Mucosa of rectum (tissue), 2 donors: Measurements from ENCODE around the gene NRXN3.

Source experiments
- H3K27ac ChIP-seq, 2 donors: one replicate each; pipeline ENCODE4 v1.7.0; 2013; ENCODE audit warnings: inconsistent platforms in 2 of 2, low read depth in 2 of 2, low read length in 2 of 2
- H3K27me3 ChIP-seq, 2 donors: one replicate each; pipeline ENCODE4 v1.7.0; 2013; ENCODE audit warnings: low read length in 2 of 2; ENCODE audit not compliant: control insufficient read depth in 2 of 2, insufficient read depth in 2 of 2
- H3K36me3 ChIP-seq, 2 donors: one replicate each; pipeline ENCODE4 v1.7.0; 2013; ENCODE audit warnings: low read length in 2 of 2; ENCODE audit not compliant: control insufficient read depth in 2 of 2, insufficient read depth in 2 of 2
- H3K4me1 ChIP-seq, 2 donors: one replicate each; pipeline ENCODE4 v1.7.0; 2013; ENCODE audit warnings: low read length in 2 of 2, mild to moderate bottlenecking in 1 of 2; ENCODE audit not compliant: control insufficient read depth in 2 of 2, insufficient read depth in 2 of 2
- H3K4me3 ChIP-seq, 2 donors: one replicate each; pipeline ENCODE4 v1.7.0; 2013; ENCODE audit warnings: low read length in 2 of 2
- H3K9ac ChIP-seq, 2 donors: one replicate each; pipeline ENCODE4 v1.7.0; 2013; ENCODE audit warnings: low read length in 2 of 2, low read depth in 1 of 2, mild to moderate bottlenecking in 1 of 2
- H3K9me3 ChIP-seq, 2 donors: one replicate each; pipeline ENCODE4 v1.7.0; 2013; ENCODE audit warnings: low read length in 2 of 2; ENCODE audit not compliant: control insufficient read depth in 2 of 2
- donor health status: healthy.
- donor health status: Normal muscosa, but diverticular disease.

NRXN3 gene

DNA sequence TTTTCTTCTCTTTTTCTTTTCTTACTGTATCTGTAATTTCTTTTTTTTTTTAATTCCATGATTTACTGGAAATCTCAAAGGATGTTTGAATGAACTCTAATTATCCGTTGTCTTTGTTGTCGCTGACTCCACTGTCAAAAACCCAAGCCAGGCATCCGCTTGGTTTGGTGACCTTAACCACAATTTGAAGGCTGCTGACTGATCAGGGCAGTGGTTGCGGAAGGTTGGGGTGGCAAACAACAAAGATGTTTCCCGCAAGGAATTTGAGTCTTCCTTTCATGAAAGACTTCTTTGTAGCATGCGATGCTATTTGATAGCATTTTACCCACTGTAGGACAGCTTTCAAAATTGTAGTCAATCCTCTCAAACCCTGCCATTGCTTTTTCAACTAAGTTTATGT, 1027.3 kb downstream of the NRXN3 start:
- H3K4me1 ChIP-seq = no peaks in the 10 kb centered on the region
- no peak overlapping the region for H3K4me3 ChIP-seq
- no peaks in the 10 kb centered on the region for H3K27me3 ChIP-seq
- H3K9ac ChIP-seq = no peak overlapping the region
- no peaks in the 10 kb centered on the region for H3K36me3 ChIP-seq
- no peak overlapping the region for H3K27ac ChIP-seq
- H3K9me3 ChIP-seq = no peaks in the 10 kb centered on the region

GRCh38 chr14:79199217-79199616, 1029.0 kb downstream of the NRXN3 start:
- H3K27ac ChIP-seq = no peak overlapping the region

GRCh38 chr14:79201564-79202207, 1031.5 kb downstream of the NRXN3 start:
- Histone ChIP-seq H3K9ac (no peak overlapping the region), H3K4me1 (no peaks in the 10 kb centered on the region), H3K4me3 (no peak overlapping the region), H3K36me3 (no peaks in the 10 kb centered on the region), H3K27ac (no peak overlapping the region), H3K9me3 (no peaks in the 10 kb centered on the region), H3K27me3 (no peaks in the 10 kb centered on the region)

More at GRCh38 chr14:79199217-79199616, 1029.0 kb downstream of the NRXN3 start:
- no peaks in the 10 kb centered on the region for H3K4me1 ChIP-seq
- H3K4me3 ChIP-seq = no peak overlapping the region
- H3K9me3 ChIP-seq = no peaks in the 10 kb centered on the region
- no peak overlapping the region for H3K9ac ChIP-seq
- H3K27me3 ChIP-seq = no peaks in the 10 kb centered on the region
- no peaks in the 10 kb centered on the region for H3K36me3 ChIP-seq

DNA sequence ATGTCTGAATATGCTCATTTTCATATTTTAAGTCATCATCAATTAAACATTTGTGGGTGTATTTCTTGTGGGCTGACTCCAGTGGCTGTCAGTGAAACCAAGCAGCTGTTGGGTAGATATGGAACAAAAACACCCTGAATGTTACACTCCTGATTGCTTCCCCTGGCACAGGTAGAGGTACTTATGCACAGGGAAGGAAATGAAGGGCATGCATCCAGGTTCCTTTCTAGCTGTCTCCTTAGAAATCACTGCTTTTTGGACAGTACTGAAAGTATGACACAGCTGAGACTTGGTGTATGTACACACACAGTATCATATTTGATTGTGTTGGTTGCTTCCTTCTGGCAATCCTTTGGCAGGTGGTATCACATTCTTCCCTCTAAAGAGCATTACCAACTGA, 1034.4 kb downstream of the NRXN3 start:
- H3K27me3 ChIP-seq = no peaks in the 10 kb centered on the region
- H3K4me3 ChIP-seq = no peak overlapping the region

GRCh38 chr14:79209418-79209817, 1039.2 kb downstream of the NRXN3 start:
- H3K36me3 ChIP-seq = no peaks in the 10 kb centered on the region
- H3K27ac ChIP-seq = no peak overlapping the region
- H3K4me3 ChIP-seq = no peak overlapping the region
- H3K9ac ChIP-seq = no peak overlapping the region
- H3K9me3 ChIP-seq = no peaks in the 10 kb centered on the region
- no peaks in the 10 kb centered on the region for H3K27me3 ChIP-seq
- no peaks in the 10 kb centered on the region for H3K4me1 ChIP-seq

More for the DNA sequence above, 1034.4 kb downstream of the NRXN3 start:
- no peak overlapping the region for H3K27ac ChIP-seq
- H3K9ac ChIP-seq = no peak overlapping the region
- H3K36me3 ChIP-seq = no peaks in the 10 kb centered on the region
- no peaks in the 10 kb centered on the region for H3K4me1 ChIP-seq
- no peaks in the 10 kb centered on the region for H3K9me3 ChIP-seq

DNA sequence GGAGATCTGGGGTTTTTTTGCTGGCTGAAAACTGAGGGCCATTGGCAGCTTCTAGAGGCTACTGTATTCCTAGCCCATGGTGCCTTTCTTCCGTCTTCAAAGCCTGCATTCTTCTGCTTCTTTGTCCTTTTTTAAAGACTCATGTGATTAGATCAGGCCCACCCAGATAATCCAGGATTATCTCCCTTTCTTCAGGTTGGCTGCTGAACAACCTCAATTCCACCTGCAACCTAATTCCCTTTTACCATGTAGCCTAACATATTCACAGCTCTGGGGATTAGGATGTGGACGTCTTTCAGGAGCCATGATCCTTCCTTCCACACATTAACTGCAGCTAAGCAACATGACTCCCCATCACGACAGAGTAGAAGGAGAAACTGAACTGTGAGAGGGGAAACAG, 1055.6 kb downstream of the NRXN3 start:
- no peaks in the 10 kb centered on the region for H3K27me3 ChIP-seq
- H3K36me3 ChIP-seq = no peaks in the 10 kb centered on the region
- H3K9ac ChIP-seq = no peak overlapping the region
- no peak overlapping the region for H3K27ac ChIP-seq
- no peaks in the 10 kb centered on the region for H3K4me1 ChIP-seq
- H3K9me3 ChIP-seq = no peaks in the 10 kb centered on the region
- no peak overlapping the region for H3K4me3 ChIP-seq

- H3K36me3 ChIP-seq = no peaks in the 10 kb centered on the region
Measured at GRCh38 chr14:79229383-79229909, 1059.3 kb downstream of the NRXN3 start.

DNA sequence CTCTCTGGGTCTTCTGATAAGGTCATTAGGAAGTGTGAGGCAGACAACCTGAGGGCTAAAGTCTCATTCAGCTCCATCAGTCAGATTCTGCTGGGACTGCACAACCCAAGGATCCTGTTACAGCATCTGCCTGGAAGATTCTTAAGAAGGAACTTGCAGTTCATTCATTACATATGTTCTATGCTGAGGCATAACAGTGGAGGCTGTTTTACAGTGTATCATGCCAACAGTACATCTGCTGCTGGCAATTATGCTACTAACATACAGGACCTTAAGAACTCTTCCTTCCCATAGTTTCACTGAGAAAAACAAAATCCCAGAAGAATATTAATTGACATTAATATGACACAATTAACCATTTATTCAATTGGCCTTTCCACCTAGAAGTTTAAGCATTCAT, 1072.5 kb downstream of the NRXN3 start:
- Histone ChIP-seq H3K27me3 (no peaks in the 10 kb centered on the region), H3K4me1 (no peaks in the 10 kb centered on the region), H3K9ac (no peak overlapping the region), H3K36me3 (no peaks in the 10 kb centered on the region), H3K27ac (no peak overlapping the region), H3K9me3 (no peaks in the 10 kb centered on the region), H3K4me3 (no peak overlapping the region)

More at GRCh38 chr14:79229383-79229909, 1059.3 kb downstream of the NRXN3 start:
- Histone ChIP-seq H3K4me1 (no peaks in the 10 kb centered on the region), H3K9me3 (no peaks in the 10 kb centered on the region), H3K4me3 (no peak overlapping the region), H3K9ac (no peak overlapping the region), H3K27ac (no peak overlapping the region), H3K27me3 (no peaks in the 10 kb centered on the region)

DNA sequence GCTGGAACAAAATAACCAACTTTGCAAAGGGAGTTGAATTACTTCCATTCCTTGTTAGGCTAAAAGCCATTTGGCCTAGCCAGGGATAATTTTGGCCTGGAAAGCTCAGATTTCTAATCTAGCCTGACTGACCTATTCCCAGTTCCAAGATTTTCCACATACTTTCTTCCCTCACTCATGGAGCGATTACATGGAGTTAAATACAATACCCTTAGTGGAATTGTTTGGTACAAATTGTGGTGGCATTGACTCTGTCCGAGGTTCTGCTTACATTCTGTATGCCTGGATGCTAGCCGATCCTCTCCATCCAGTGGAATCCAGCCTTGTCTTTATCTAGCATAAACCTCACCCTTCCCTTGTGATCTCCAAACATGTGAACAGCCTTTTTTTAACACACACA, 1076.0 kb downstream of the NRXN3 start:
- H3K4me1 ChIP-seq = no peaks in the 10 kb centered on the region
- no peaks in the 10 kb centered on the region for H3K36me3 ChIP-seq
- no peaks in the 10 kb centered on the region for H3K27me3 ChIP-seq
- no peak overlapping the region for H3K27ac ChIP-seq
- no peaks in the 10 kb centered on the region for H3K9me3 ChIP-seq
- no peak overlapping the region for H3K4me3 ChIP-seq
- no peak overlapping the region for H3K9ac ChIP-seq

DNA sequence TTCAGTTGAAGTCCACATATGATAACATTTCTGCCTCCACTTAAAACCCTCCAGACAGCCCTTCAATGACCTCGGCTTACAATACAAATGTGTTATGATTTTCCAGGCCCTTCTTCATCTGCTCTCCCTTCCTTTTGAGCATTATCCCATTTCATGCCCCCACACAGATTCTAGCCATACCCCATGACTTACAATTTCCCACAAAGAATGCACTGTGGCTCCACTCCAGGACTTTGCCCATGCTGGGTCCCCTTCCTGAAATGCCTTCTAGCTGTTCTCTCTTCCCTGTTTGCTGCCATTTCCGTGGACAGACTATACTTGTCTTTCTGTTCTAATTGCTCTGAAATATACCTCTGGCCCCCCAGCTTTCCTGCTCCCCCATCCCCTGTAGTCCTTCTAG, 1078.0 kb downstream of the NRXN3 start:
- Histone ChIP-seq H3K27me3 (no peaks in the 10 kb centered on the region), H3K27ac (no peak overlapping the region), H3K4me1 (no peaks in the 10 kb centered on the region), H3K9ac (no peak overlapping the region), H3K9me3 (no peaks in the 10 kb centered on the region), H3K4me3 (no peak overlapping the region), H3K36me3 (no peaks in the 10 kb centered on the region)
